Mammary epithelial cell (primary cell): ENCODE measurements around the gene ALK.

Experiments used
- CTCF ChIP-seq, 2 donors: IDR thresholded peaks in 1 of 2; conservative IDR thresholded peaks in 1 of 2; 2 replicates each; pipeline ENCODE4 v1.5.1; 2011 to 2012; ENCODE audit warnings: inconsistent platforms in 2 of 2, low read length in 2 of 2, mild to moderate bottlenecking in 2 of 2, control low read depth in 1 of 2, low read depth in 1 of 2; ENCODE audit not compliant: insufficient read depth in 1 of 2; ENCODE audit errors: extremely low read depth in 1 of 2
- EZH2 ChIP-seq: IDR thresholded peaks from 2 replicates; pipeline ENCODE4 v1.6.1; 2012; ENCODE audit warnings: low read length, inconsistent platforms, borderline replicate concordance

DNA sequence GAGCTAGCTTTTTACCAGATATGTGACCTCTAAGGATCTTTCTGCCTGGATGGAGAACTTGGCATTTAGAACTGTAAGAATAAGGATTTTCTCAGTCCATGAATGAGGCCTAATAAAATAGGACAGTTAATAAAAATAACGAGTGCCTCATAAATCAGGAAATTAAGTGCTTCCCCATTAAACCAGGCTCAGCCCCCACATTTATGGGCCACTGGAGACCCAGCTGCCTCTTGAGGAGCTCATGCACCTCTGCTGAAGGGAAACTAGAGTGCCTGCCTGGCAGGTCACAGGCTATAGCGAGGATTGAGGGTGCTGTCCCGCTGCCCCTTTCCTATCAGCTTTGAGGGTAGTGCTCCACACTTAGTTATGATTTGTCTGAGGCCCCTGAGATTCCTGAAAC is 158.0 kb downstream of the ALK start:
- TF ChIP-seq CTCF (conservative IDR thresholded peaks at IDR 0.05 in 1 of 2, IDR thresholded peaks at IDR 0.05 in 1 of 2; ENCODE audit: extremely low read depth in 1 of 2, insufficient read depth in 1 of 2, low read depth in 1 of 2, low read length in 2 of 2) (no peak), EZH2 (no peak)
